Left lobe of liver (tissue), 2 donors: ENCODE results near the gene CRABP2. TPM values are rescaled to one million over a fixed set of nuclear protein-coding genes. Genes with fewer than 3 reads are reported as not detected.

Experiments
- ATAC-seq: fragments of 200-7000 bp; cut with Tn5 transposase; one replicate; pipeline ENCODE4 v1.9.1; 2020; ENCODE audit warnings: mild to moderate bottlenecking, moderate library complexity
- DNase-seq: peaks from one replicate; pipeline ENCODE4 v3.0.0-alpha.2; 2020; ENCODE audit warnings: low spot score
- total RNA-seq: library from RNA; stranded (reverse); gene quantifications from one replicate; pipeline ENCODE4 v1.2.1, GENCODE V29; 2021
- donor health status: DM: no; HTN: no; CAD: no; lungs with moderate emphysema.
- donor health status: DM: no; HTN: yes; CAD: no.

The CRABP2 gene
- total RNA-seq, 1 donor from 2014 or later, result 0.33 TPM

GRCh38 chr1:156675210-156676113, 29.9 kb downstream of the CRABP2 start:
- DNase-seq, result no peak
- no peak for ATAC-seq

- DNase-seq, result no peak
- peak; percentile 48 for ATAC-seq
Observed at GRCh38 chr1:156673387-156674121, 31.8 kb downstream of the CRABP2 start.

- ATAC-seq (no peak), DNase-seq (no peak)
Observed at GRCh38 chr1:156671804-156672203, 33.6 kb downstream of the CRABP2 start.

GRCh38 chr1:156670791-156671190, 34.6 kb downstream of the CRABP2 start:
- DNase-seq (no peak), ATAC-seq (no peak)

- no peak for DNase-seq
- no peak for ATAC-seq
Observed at GRCh38 chr1:156670359-156670758, 35.0 kb downstream of the CRABP2 start.

GRCh38 chr1:156669794-156670193, 35.6 kb downstream of the CRABP2 start:
- DNase-seq (no peak), ATAC-seq (no peak)

- ATAC-seq, result no peak
- no peak for DNase-seq
Observed at GRCh38 chr1:156668801-156669637, 36.4 kb downstream of the CRABP2 start.

- DNase-seq, result no peak
- ATAC-seq, result no peak
Observed at GRCh38 chr1:156667968-156668709, 37.2 kb downstream of the CRABP2 start.

- ATAC-seq, result no peak
- no peak for DNase-seq
Observed at GRCh38 chr1:156667610-156667967, 37.8 kb downstream of the CRABP2 start.

- no peak for ATAC-seq
- no peak for DNase-seq
Observed at GRCh38 chr1:156666862-156667609, 38.3 kb downstream of the CRABP2 start.

- DNase-seq (no peak), ATAC-seq (no peak)
Observed at GRCh38 chr1:156665539-156665938, 39.8 kb downstream of the CRABP2 start.

GRCh38 chr1:156664767-156665411, 40.5 kb downstream of the CRABP2 start:
- no peak for DNase-seq
- ATAC-seq, result peak; percentile 29

GRCh38 chr1:156664046-156664766, 41.2 kb downstream of the CRABP2 start:
- no peak for DNase-seq
- ATAC-seq, result no peak

- ATAC-seq (no peak), DNase-seq (no peak)
Observed at GRCh38 chr1:156663178-156663577, 42.2 kb downstream of the CRABP2 start.

GRCh38 chr1:156662800-156663055, 42.7 kb downstream of the CRABP2 start:
- DNase-seq (no peak), ATAC-seq (no peak)

- ATAC-seq (no peak), DNase-seq (no peak)
Observed at GRCh38 chr1:156662005-156662799, 43.2 kb downstream of the CRABP2 start.

- ATAC-seq (no peak), DNase-seq (no peak)
Observed at GRCh38 chr1:156660752-156661112, 44.7 kb downstream of the CRABP2 start.
